Keratinocyte (primary cell): Measurements from ENCODE around the gene ANTKMT.

ENCODE experiments used
- EZH2 ChIP-seq: IDR thresholded peaks from one replicate; pipeline ENCODE4 v1.6.1; 2012; ENCODE audit warnings: inconsistent platforms, mild to moderate bottlenecking, low read length, moderate library complexity
- TF ChIP-seq, protein P1 (sequence below), 3 experiments: IDR thresholded peaks in 1 of 3; conservative IDR thresholded peaks in 1 of 3; optimal IDR thresholded peaks in 1 of 3; 2 replicates in 2 of 3; 3 replicates in 1 of 3; pipeline versions ENCODE3 to v1.5.1; 2011; ENCODE audit warnings: low read length in 3 of 3, mild to moderate bottlenecking in 3 of 3, moderate library complexity in 2 of 3, control low read depth in 1 of 3, inconsistent platforms in 1 of 3; ENCODE audit not compliant: insufficient read depth in 2 of 3; ENCODE audit errors: extremely low read depth in 1 of 3

DNA sequence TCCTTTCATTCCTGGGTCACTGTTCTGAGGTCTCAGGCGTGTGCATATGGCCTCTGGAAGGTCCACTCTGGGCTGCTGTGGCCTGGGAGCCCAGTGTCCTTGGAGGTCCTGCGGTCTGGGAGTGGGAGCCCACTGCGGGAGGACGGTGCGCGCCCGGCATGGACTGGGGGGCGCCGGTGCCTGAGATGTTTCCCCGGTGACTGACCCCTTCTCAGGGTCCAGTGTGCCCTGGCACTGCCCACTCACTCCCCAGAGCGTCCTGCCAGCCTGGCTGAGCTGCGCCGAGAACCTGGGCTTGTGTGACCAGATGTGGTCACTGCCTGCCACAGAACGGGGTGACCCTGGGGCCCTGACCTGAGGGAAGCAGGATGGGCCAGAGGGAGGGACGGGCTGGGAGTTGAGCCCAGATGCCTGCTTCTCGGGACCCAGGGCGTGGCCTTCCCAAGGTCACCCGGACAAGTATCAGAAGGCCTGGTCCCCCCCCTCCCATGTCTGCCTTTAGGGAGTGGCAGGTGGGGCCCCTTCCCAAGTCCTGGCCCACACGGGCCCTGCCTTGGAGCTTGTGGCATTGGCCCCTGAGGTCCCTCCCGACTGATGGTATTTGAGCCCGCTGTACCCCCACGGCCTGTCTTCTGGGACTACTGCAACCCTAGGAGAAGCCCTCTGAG lies 46.6 kb upstream of the ANTKMT start:
- TF ChIP-seq, protein P1, sequence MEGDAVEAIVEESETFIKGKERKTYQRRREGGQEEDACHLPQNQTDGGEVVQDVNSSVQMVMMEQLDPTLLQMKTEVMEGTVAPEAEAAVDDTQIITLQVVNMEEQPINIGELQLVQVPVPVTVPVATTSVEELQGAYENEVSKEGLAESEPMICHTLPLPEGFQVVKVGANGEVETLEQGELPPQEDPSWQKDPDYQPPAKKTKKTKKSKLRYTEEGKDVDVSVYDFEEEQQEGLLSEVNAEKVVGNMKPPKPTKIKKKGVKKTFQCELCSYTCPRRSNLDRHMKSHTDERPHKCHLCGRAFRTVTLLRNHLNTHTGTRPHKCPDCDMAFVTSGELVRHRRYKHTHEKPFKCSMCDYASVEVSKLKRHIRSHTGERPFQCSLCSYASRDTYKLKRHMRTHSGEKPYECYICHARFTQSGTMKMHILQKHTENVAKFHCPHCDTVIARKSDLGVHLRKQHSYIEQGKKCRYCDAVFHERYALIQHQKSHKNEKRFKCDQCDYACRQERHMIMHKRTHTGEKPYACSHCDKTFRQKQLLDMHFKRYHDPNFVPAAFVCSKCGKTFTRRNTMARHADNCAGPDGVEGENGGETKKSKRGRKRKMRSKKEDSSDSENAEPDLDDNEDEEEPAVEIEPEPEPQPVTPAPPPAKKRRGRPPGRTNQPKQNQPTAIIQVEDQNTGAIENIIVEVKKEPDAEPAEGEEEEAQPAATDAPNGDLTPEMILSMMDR (optimal IDR thresholded peaks at IDR 0.05 in 1 of 3, IDR thresholded peaks at IDR 0.05 in 1 of 3, conservative IDR thresholded peaks at IDR 0.05 in 1 of 3; ENCODE audit: extremely low read depth in 1 of 3, insufficient read depth in 2 of 3, low read length in 3 of 3): no peak
- no peak for TF ChIP-seq EZH2
